OCI-LY7 (cell line): ENCODE measurements around the gene MAGI1.

Experiments used
- CTCF ChIP-seq: fragments of 200-600 bp; sonication (generic); conservative IDR thresholded peaks from 2 replicates; pipeline ENCODE4 v1.5.1; 2014; ENCODE audit warnings: mild to moderate bottlenecking, antibody characterized with exemption, low read length, moderate library complexity, mixed read lengths
- EZH2phosphoT487 ChIP-seq: fragments of 200-600 bp; sonication (generic); IDR thresholded peaks from 2 replicates; pipeline ENCODE4 v1.6.1; 2018; ENCODE audit warnings: low read depth, borderline replicate concordance, mild to moderate bottlenecking, mixed run types, antibody characterized with exemption, low read length, moderate library complexity, mixed read lengths

- TF ChIP-seq EZH2phosphoT487 (no peak), CTCF (no peak)
These were observed 374.3 kb downstream of the MAGI1 start for GRCh38 chr3:65664446-65664845.
